ENCODE results near the gene POLRMT. TPM values are rescaled to one million over a fixed set of nuclear protein-coding genes. Genes with fewer than 3 reads are reported as not detected.

The POLRMT gene
- total RNA-seq, 1 donor from 2014 or later, result 71.1 TPM

- no peaks in the 10 kb centered on the region for H3K4me1 Mint-ChIP-seq
- no peaks in the 10 kb centered on the region for H3K27me3 Mint-ChIP-seq (ENCODE audit: low read depth)
- no peak overlapping the region for H3K4me3 Mint-ChIP-seq
- peaks cover 3% of the 10 kb centered on the region for H3K36me3 Mint-ChIP-seq (ENCODE audit: low read depth)
- H3K27ac Mint-ChIP-seq (ENCODE audit: unreplicated experiment), result no peak overlapping the region
- no peak for TF ChIP-seq CTCF (conservative IDR thresholded peaks at IDR 0.05)
- DNase-seq (ENCODE audit: low read depth, low spot score), result no peak
- no peaks in the 10 kb centered on the region for H3K9me3 Mint-ChIP-seq
Measured at GRCh38 chr19:648904-649801, 15.8 kb upstream of the POLRMT start.

GRCh38 chr19:648305-648704 is 15.0 kb upstream of the POLRMT start:
- Mint-ChIP-seq H3K9me3 (no peaks in the 10 kb centered on the region), H3K4me1 (no peaks in the 10 kb centered on the region), H3K27me3 (ENCODE audit: low read depth) (no peaks in the 10 kb centered on the region), H3K36me3 (ENCODE audit: low read depth) (peaks cover 3% of the 10 kb centered on the region), H3K4me3 (no peak overlapping the region), H3K27ac (ENCODE audit: unreplicated experiment) (no peak overlapping the region)
- TF ChIP-seq CTCF (conservative IDR thresholded peaks at IDR 0.05), result no peak
- DNase-seq (ENCODE audit: low read depth, low spot score), result no peak

- Mint-ChIP-seq H3K4me3 (no peak overlapping the region), H3K27me3 (ENCODE audit: low read depth) (no peaks in the 10 kb centered on the region), H3K36me3 (ENCODE audit: low read depth) (peaks cover 3% of the 10 kb centered on the region), H3K9me3 (no peaks in the 10 kb centered on the region), H3K4me1 (no peaks in the 10 kb centered on the region), H3K27ac (ENCODE audit: unreplicated experiment) (no peak overlapping the region)
- no peak for TF ChIP-seq CTCF (conservative IDR thresholded peaks at IDR 0.05)
- DNase-seq (ENCODE audit: low read depth, low spot score), result no peak
Measured at GRCh38 chr19:647566-648284, 14.4 kb upstream of the POLRMT start.

GRCh38 chr19:646779-647565 is 13.6 kb upstream of the POLRMT start:
- Mint-ChIP-seq H3K4me1 (no peaks in the 10 kb centered on the region), H3K27ac (ENCODE audit: unreplicated experiment) (no peak overlapping the region), H3K4me3 (no peak overlapping the region), H3K36me3 (ENCODE audit: low read depth) (peaks cover 3% of the 10 kb centered on the region), H3K9me3 (no peaks in the 10 kb centered on the region), H3K27me3 (ENCODE audit: low read depth) (no peaks in the 10 kb centered on the region)
- no peak for TF ChIP-seq CTCF (conservative IDR thresholded peaks at IDR 0.05)
- DNase-seq (ENCODE audit: low read depth, low spot score), result no peak
